HG03139 (cell line): ENCODE results near the gene FOXK2.
"Not testable (repeated sequence)": the region's sequence is repeated elsewhere in the genome, so short reads cannot be mapped to it uniquely, and the experiment has no call there.

Source experiments
- ATAC-seq: cut with Tn5 transposase; IDR thresholded peaks from one replicate; pipeline ENCODE4 v1.9.1; 2021; ENCODE audit not compliant: unreplicated experiment

The FOXK2 gene

GRCh38 chr17:82494236-82495055 is 25.1 kb upstream of the FOXK2 start:
- peak; percentile 48 for ATAC-seq

- no peak for ATAC-seq
Observed at GRCh38 chr17:82495844-82496528, 23.5 kb upstream of the FOXK2 start.

- peak; percentile 51 for ATAC-seq
Observed at GRCh38 chr17:82496529-82497434, 22.8 kb upstream of the FOXK2 start.

- no peak for ATAC-seq
Observed at GRCh38 chr17:82497483-82498405, 21.8 kb upstream of the FOXK2 start.

GRCh38 chr17:82502207-82502606 is 17.3 kb upstream of the FOXK2 start:
- no peak for ATAC-seq

GRCh38 chr17:82503094-82503727 is 16.3 kb upstream of the FOXK2 start:
- no peak for ATAC-seq

GRCh38 chr17:82503728-82504308 is 15.7 kb upstream of the FOXK2 start:
- ATAC-seq, result no peak

- ATAC-seq, result no peak
Observed at GRCh38 chr17:82505296-82505695, 14.2 kb upstream of the FOXK2 start.

- peak; percentile 77 for ATAC-seq
Observed at GRCh38 chr17:82506402-82506801, 13.1 kb upstream of the FOXK2 start.

GRCh38 chr17:82507631-82508175 is 11.8 kb upstream of the FOXK2 start:
- no peak for ATAC-seq

- not testable (repeated sequence) for ATAC-seq
Observed at GRCh38 chr17:82511642-82512041, 7.9 kb upstream of the FOXK2 start.

- ATAC-seq, result not testable (repeated sequence)
Observed at GRCh38 chr17:82513864-82514263, 5.7 kb upstream of the FOXK2 start.

- ATAC-seq, result no peak
Observed at GRCh38 chr17:82517230-82517865, 2.2 kb upstream of the FOXK2 start.

- ATAC-seq, result peak; percentile 10
Observed at GRCh38 chr17:82519971-82520903, 705 bp downstream of the FOXK2 start.

- ATAC-seq, result no peak
Observed at GRCh38 chr17:82524540-82524939, 5.0 kb downstream of the FOXK2 start.

GRCh38 chr17:82525712-82526111 is 6.2 kb downstream of the FOXK2 start:
- ATAC-seq, result no peak

- no peak for ATAC-seq
Observed at GRCh38 chr17:82527898-82528297, 8.4 kb downstream of the FOXK2 start.
